ENCODE data around the gene TENM3.

Gene TENM3

DNA sequence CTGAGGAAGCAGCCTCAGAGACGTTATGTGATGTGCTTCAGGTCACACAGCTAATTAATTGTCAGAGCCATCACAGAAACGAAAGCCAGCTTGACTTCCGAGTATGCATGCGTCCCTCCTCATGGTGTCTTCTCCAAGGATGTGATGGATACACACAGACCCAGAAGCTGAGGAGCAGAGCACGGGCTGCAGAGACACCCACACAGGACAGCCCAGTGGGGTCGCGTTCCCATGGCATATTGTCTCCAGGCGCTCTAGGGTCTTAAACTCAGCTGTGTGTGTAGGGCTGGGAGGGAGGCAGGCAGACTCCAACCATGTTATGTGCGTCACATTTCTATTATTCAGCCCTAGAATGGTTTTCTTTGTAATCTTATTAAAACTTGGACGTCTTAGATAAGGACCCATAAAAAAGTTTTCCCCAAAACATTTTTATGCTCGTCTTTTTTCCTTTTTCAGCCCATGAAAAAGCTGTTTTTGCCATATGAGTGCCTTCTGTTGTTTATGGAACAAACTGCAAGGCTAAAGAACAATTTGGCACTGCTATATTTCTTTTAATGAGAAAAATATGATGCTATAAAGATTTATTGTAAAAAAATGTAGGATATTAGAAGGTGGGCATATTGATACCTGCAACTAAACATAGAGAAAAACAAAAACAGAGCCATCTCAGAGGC, 48.5 kb downstream of the TENM3 start:
- DNase-seq, result no peak

DNA sequence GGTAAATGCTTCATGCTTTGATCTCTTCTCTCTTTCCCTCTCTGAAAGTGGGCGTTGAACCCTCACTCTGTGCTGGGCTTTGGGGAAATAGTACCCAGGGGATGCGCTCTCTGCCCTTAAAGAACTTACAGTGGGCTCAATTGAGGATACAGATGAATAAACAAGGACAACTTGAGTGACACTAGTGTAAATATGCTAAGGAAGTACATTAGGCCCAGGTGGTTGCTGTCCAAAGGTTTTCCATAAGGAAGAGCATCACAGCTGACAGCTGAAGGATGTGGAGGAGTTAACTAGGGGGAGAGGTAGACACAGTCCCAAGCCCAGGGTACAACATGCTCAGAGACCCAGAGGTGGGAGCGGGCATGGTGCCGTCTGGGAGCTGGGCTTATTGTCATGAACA, 49.4 kb downstream of the TENM3 start:
- no peak for DNase-seq

DNA sequence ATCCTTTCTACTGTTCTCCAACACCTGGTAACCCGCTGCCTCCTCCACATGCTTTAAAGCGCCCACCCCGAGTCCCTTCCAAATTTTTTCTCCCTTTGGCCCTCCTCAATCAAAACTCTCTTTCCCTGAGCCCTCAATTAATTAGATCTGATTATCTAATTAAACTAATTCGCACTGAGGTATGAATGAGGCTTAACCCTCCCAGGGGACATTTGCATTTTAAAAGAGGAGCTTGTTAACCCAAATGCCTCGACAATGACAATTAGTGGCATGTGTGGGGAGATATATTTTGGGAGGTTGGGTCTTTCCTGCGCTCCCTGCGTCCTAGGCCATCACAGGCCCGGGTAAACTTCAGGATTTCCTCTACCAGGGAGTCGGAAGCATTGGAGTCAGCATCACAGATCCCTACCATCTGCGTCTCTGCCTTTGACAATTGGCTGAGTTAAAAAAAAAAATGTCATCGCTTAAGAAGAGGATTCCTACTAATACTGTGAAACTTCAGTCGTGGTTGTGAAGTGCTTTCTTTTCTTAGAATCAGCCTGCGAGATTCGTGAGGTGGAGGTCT, 50.6 kb downstream of the TENM3 start:
- DNase-seq, result no peak

DNA sequence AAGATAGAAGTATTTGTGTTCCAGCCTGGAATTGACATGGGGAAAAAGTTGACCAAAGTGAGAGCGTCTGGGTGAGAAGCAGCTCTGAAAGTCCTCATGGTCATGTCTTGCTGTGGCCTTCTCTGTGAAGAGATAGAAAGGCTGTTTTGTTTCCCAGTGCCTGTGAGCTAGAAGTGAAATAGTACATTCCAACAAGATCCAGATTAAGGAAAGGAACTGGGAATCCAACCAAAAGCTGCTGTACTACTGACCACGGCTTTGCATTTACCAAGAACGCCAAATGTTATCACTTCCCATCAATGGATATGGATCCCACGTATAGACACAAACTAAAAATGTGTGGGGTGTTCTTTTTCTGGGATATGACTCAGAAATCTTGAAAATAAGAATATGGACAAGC, 51.2 kb downstream of the TENM3 start:
- DNase-seq, result no peak

DNA sequence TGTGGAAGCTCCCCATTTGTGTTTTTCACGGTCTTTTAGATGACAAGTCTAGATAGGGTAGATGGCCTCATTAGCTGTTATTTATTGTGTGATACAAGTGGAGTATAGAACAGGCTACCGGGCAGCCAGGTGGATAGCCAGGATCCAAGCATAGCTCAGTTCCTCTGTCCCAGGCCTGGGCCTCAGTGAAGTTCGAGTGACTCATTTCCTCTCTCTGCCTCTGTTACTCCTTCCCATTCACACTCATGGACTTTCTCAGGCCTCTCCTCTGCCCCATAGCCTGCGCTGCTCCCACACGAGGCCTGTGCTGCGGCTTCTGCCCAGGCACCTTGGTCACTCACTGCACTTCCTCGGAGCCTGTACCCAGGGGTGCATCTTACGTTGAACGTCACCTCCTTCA, 54.5 kb downstream of the TENM3 start:
- no peak for DNase-seq

DNA sequence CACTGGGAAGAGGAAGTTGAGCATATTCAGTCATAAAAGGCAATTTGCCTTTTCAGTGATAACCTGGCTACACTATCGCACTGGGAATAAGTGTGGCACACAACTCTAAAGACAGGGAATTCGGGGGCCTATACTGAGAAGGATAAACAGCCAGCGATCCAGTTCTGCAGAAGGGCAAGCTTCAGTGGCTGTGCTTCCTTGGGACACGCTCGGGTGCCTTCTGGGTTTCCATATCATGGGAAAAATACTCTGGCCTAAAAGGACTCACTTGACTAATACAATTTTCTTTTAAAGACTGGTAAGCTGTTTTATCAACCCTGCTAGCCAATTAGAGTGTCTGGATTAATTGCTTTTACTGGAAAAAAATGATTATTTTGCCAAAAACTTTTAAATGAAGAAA, 58.5 kb downstream of the TENM3 start:
- DNase-seq, result no peak

DNA sequence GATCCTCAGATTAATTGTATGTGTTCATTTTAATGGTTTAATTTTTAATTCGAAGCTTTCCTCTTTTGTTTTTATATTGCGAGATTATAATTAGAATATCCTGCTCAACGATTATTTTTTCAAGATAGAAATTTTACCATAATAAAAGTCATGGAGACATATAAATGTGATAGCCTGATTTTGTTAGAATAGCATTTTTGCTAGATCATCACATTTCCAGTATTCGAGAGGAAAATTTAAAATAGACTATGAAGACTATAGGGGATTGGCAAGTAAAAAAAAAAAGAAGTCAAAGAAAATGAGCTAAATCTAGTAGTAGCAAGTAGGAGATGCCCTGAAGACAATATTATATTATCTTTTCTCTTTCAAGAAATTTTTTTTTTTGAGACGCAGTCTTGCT, 60.6 kb downstream of the TENM3 start:
- no peak for DNase-seq

DNA sequence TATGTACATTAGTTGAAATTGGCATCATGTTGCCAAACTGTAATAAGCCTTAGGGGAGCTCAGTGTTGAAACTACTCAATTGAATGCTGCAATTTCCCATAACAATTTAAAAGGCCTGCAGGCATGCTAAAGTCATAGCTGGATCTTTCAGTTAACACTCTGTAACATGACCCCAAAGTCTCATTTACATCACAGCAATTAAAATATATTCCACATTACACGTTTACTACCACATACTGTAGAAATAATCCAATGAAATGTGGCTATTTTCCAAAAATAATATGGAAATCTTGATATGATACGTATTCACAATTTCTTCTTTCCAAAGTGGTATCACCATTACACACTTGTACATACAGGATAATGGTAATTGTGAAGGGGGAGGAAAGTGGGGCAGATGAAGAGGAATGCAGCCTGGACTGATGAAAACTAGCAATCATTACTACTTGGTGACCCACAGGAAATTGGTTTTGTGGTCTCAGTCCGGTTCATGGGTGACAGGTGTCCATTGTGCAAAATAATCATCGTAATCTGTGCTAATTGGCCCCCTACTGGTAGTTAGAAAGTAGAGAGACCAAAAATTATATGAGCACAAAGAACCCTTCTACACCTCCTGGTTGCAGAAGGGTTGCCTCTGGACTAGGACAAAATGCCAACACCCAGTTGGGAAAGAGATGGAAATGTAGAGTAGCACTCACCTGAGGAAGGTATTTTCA, 63.7 kb downstream of the TENM3 start:
- DNase-seq, result no peak

DNA sequence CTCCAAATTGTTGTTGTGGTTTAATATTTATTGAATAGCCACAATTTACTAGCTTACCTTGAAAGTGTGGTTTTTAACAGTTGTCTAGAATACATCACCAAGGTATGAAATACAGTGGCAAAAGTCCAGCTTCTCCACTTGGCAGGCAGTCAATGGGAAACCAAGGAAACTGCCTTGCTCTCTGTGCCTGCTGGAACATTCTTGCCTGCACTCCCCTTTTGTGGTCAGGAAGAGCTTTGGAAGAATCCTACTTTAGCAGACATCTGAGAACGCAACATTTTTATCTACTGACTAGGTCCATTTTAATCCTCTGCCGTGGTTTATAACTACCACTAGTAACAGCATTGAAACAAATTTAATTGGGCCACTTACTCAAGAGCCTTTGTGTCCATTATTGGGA, 64.5 kb downstream of the TENM3 start:
- DNase-seq, result no peak

DNA sequence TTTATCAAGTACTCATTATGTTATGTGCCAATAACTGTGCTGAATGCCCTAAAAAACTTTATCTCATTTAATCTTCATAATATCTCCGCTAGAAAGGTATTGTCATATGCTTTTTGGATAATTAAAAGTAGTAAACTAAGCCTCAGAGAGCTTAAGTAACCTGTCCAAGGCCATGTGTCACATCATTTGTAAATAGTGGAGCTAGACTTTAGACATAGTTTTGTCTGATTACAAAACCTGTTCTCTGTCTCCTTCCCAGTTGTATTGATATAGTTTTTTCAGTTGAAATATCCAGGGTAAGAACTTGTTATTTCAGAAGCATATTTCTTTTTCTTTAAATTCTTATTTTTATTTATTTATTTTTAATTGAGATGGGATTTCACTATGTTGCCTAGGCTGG, 66.7 kb downstream of the TENM3 start:
- DNase-seq, result no peak

DNA sequence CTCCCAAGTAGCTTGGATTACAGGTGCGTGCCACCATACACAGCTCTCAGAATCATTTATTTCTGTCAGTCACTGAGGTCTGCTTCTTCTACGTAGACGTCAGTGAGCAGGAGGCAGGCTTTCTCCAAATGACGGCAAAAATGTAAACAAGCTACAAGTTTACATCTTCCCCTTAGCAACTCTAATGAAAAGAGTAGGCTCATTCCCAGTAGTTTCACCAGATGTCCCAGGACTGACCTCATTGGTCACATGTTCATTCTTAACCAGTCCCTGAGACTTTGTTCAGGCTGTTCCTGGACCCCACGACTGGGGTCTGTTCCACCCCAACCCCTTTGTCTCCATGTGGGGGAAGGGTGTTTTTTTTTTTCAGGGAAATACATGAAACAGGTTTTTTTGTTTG, 67.1 kb downstream of the TENM3 start:
- no peak for DNase-seq

DNA sequence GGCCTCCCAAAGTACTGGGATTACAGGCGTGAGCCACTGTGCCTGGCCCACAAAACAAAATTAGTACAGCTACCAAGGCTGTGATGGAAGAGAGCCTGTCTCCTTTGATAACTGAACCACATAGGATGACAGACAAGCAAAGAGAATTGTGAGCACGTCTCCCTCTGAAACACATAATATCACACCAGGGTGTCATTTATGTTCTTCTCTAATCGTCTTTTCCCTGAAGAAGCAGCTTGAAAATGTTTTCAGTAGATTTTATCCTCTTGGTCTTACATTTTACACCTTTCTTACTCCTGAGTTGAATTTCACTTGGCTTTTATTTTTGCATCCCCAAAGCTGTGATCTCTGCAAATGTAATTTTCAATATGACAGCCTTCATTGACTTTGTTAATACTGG, 67.8 kb downstream of the TENM3 start:
- no peak for DNase-seq

DNA sequence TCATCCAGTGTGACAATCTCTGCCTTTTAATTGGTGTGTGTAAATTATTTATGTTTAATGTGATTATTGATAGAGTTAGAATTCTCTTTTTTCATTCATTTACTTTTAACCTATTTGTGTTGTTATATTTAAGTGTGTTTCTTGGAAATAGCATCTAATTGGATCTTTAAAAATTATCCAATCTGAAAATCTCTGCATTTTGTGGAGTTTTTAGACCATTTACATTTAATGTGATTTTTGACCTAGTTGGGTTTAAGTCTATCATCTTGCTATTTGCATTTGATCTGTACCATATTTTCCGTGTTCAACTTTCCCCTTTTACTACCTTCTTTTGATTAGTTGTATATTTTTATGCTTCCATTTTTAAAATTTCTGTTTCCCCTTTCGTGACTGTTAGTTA, 71.3 kb downstream of the TENM3 start:
- DNase-seq, result no peak

DNA sequence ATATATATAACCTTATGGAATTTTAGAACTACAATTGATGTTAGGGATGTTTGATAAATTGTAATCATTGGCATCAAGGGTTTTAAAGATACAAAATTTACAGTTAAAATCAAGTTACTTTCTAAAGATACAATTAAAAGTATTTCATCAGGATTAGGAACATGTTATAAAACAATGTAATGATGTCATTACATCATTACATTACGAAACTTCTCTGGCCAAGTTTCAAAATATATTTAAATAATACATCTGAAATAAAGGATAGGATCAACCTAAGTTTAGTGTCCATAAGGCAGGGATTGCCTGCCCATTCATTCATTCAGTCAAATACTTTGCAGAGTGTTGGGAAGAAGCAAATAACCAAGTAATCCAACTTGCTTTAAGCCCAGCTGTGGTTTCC, 75.1 kb downstream of the TENM3 start:
- no peak for DNase-seq

DNA sequence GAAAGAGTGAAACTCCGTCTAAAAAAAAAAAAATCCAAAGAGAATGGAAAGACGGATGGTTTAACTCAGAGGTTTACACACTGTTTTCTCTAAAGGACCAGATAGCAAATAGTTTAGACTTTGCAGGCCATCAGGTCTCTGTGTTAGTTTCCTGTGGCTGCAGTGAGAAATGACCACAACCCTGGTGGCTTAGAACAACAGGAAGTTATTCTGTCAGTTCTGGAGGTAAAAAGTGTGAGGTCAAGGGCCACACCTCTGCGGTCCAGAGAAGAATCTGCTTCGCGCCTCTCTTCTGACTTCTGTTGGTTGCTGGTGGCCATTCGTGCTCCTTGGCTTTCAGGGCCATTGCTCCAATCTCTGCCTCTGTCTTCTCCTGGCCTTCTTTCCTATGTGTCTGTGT, 76.9 kb downstream of the TENM3 start:
- DNase-seq, result no peak

DNA sequence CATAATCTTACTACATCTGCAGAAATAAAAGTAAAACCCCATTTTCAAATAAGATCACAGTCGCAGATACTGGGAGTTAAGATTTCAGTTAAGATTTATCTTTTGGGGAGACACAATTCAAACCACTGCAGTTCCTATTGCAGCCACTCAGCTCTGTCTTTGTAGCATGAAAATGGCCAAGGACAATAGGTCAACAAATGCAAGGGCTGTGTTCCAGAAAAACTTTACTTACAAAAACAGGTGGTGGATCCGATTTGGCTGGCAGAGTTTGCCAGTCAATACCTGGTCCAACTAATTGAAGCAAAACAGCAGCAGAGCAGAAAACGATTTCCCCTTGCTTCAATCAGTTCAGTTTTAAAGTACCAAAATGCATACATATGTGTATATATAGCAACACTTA, 77.4 kb downstream of the TENM3 start:
- no peak for DNase-seq

DNA sequence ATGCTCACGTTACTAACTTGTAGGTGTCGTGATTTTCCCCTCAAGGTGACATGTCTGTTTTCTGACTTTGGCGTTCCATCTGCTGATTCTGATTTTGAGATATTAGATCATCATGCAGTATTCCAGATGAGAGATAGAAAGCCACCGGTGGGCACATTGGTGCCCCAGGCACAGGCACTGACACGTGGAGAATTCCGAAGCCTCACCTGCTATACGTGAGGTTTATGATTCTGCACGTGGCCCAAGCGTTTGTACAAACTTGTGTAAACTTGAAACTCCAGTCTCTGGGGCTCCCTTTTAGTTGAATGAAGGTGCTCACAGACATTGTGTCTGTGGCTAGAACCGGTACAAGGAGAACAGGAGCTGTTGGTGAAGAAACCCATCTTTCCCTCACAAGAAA, 81.1 kb downstream of the TENM3 start:
- no peak for DNase-seq

DNA sequence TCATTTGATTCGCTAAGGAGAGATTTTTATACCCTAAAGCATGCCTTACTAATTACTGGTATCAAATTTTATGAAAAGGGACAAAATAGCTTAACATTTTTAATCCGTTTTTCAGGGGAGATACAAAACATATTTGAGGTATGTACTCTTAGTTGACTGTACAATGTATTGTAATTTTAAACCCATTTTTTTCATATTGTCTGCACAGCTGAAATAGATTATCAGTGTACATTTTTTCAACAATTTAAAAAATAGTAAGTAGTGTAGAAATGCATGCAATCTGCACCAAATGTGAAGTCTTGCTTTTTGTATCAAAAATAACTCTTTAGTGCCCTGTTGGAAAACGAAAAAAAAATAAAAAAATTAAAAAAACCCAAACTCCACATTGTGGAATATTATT, 82.2 kb downstream of the TENM3 start:
- no peak for DNase-seq

DNA sequence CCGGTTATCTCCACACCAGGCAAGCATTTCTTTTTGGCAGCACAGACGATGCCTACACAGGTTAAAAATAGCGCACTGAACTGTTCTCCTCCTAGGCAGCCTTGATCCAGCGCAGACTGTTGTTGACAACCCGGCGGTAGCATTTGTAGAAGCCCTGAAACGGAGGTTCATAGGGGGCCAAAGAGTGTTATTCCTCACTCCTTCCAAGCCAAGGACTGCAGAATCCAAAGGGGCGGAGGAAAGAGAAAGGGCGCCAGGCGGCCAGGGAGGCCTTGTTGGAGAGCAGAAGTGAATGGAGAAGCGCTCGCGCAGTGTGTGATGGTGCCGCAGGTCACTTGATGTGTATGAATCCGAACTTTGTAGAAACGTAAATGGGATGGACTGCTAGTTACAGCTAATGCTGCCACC, 82.7 kb downstream of the TENM3 start:
- no peak for DNase-seq

DNA sequence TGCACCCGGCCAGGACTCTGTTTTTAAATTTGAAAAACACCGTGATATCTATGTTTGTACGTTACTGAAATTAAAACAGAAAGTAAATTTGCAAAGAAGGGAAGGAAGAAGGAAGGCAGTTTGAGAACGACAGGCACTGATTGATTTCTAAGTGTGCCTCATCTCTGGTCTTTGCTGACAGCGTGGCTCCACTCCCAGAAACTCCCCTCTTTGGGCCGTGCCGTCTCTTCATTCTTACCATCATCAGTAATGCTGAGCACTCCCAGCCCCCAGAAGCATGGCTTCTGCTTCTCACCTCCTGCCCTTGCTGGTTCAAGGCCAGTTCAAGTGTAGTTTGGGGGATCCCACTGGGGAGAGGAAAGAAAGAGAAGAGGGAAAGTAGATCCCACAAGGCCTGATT, 85.3 kb downstream of the TENM3 start:
- no peak for DNase-seq

DNA sequence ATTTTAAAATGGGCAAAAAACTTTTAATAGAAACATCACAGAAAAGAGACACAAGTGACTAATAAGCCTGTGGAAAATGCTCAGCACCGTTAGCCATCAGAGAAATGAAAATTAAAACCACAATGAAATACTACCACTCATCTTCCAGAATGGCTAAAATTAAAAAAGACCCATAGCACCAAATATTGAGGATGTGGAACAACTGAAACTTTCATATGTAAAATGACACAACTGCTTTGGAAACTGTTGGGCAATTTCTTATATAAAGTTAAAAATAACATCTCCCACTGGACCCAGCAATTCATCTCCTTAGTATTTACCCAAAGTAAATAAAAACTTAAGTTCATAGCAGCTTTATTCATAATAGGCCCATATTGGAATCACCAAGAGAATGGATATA, 94.2 kb downstream of the TENM3 start:
- no peak for DNase-seq

DNA sequence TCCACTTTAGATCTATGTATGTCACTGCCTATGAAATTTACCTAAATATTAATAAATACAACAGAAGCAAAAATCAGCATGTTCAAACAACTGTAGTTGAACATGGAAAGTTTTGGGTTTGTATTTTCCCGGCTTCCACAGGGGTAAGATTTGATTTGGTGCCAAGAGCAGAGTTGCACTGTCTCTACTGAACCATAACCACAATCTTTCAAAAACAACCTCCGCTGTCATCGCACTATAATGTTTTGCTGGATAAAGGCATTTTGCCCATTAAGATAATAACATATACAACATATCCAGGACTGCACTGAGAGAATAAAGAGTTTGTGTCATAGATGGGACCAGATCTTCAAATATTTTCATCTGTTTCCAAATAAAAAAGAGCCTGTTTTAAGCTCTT, 94.9 kb downstream of the TENM3 start:
- DNase-seq, result no peak

DNA sequence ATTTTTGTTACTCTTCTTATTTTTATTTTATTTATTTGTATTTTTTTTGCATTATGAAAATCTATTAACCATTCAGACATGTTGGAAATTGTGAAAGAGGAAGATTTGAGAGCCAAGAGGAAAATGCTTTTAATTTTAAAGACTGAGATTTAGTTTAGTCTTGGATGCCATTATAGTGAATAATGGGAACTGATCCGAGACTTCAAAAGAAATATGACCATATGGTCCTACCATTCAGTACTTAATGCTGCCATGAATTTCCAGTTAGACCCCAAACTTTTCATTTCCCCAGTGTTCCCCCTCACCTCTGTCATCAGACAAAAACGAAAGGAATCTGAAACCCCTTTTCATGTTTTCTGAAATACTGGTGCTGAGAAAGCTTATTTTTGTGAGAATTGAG, 95.5 kb downstream of the TENM3 start:
- DNase-seq, result no peak

DNA sequence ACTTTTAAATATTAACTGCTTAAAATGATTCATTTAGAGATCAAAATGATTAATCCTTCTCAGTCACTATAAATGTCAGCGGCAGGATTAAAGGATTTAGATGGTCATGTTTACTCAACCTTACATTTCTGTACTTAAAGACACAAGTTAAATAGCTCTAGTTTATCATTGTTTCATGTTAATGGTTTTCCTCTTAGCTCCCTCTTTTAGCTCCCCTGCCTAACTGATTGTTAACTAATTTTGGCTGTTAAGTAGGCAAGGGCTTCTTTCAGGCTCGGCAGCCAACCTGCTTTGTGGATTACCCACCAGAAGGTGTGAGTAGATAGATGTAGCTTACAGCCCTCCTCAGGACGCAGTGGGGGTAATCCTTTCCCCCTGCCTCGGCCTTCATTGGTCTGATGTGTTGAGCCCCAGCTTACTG, 96.0 kb downstream of the TENM3 start:
- DNase-seq, result no peak

DNA sequence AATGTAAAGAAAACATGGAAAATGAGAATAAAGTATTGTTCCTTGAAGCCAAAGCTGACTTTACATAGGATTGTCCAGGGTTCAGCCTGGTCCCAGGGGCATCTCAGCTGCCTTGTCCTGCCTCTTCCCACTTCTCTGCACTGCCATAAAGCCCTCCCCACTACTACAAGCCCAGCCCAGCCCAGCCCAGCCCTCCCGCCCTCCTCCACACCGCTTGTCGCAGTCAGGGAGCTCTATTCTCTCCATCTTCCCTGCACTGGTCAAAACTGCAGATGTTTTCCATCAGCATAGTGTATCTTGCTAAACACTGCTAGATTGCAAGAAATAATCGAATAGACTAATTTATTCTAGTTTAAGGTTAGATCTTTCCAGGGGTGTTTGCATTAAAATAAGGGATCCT, 100.3 kb downstream of the TENM3 start:
- DNase-seq, result no peak

Data from GF-D8 (cell line).